ENCODE measurements around the gene NCBP2. TPM values are rescaled to one million over a fixed set of nuclear protein-coding genes. Genes with fewer than 3 reads are reported as not detected.

NCBP2 gene
- total RNA-seq, 1 experiment from 2014 or later, result 94.8 TPM

GRCh38 chr3:196969660-196970546 lies 27.6 kb upstream of the NCBP2 start:
- peak; percentile 43 for DNase-seq (ENCODE audit: low read depth, low spot score)
- in situ Hi-C loops (cut with HindIII; ENCODE audit: low pct_unique_long_range_greater_than_20kb, low sequenced_read_pairs), result no loop called here

- in situ Hi-C loops (cut with HindIII; ENCODE audit: low pct_unique_long_range_greater_than_20kb, low sequenced_read_pairs), result no loop called here
- no peak for DNase-seq (ENCODE audit: low read depth, low spot score)
Observed at GRCh38 chr3:196969134-196969659, 26.9 kb upstream of the NCBP2 start.

GRCh38 chr3:196968233-196969133 lies 26.2 kb upstream of the NCBP2 start, which contains the start of gene PIGZ:
PIGZ (minus strand) TSS chr3:196968833; CDS start chr3:196952031, 16,802 bp downstream.
- no peak for DNase-seq (ENCODE audit: low read depth, low spot score)
- in situ Hi-C loops (cut with HindIII; ENCODE audit: low pct_unique_long_range_greater_than_20kb, low sequenced_read_pairs), result no loop called here

GRCh38 chr3:196967412-196968232 lies 25.3 kb upstream of the NCBP2 start:
- no peak for DNase-seq (ENCODE audit: low read depth, low spot score)
- in situ Hi-C loops (cut with HindIII; ENCODE audit: low pct_unique_long_range_greater_than_20kb, low sequenced_read_pairs), result no loop called here

GRCh38 chr3:196966526-196967401 lies 24.4 kb upstream of the NCBP2 start:
- in situ Hi-C loops (cut with HindIII; ENCODE audit: low pct_unique_long_range_greater_than_20kb, low sequenced_read_pairs), result no loop called here

GRCh38 chr3:196965804-196966173 lies 23.5 kb upstream of the NCBP2 start:
- in situ Hi-C loops (cut with HindIII; ENCODE audit: low pct_unique_long_range_greater_than_20kb, low sequenced_read_pairs), result no loop called here

More at GRCh38 chr3:196966526-196967401, 24.4 kb upstream of the NCBP2 start:
- no peak for DNase-seq (ENCODE audit: low read depth, low spot score)

GRCh38 chr3:196965112-196965803 lies 22.9 kb upstream of the NCBP2 start:
- no peak for DNase-seq (ENCODE audit: low read depth, low spot score)
- in situ Hi-C loops (cut with HindIII; ENCODE audit: low pct_unique_long_range_greater_than_20kb, low sequenced_read_pairs), result no loop called here

More at GRCh38 chr3:196965804-196966173, 23.5 kb upstream of the NCBP2 start:
- DNase-seq (ENCODE audit: low read depth, low spot score), result no peak

GRCh38 chr3:196963631-196963953 lies 21.3 kb upstream of the NCBP2 start:
- in situ Hi-C loops (cut with HindIII; ENCODE audit: low pct_unique_long_range_greater_than_20kb, low sequenced_read_pairs), result no loop called here

GRCh38 chr3:196962930-196963630 lies 20.8 kb upstream of the NCBP2 start:
- in situ Hi-C loops (cut with HindIII; ENCODE audit: low pct_unique_long_range_greater_than_20kb, low sequenced_read_pairs), result no loop called here
- no peak for DNase-seq (ENCODE audit: low read depth, low spot score)

More at GRCh38 chr3:196963631-196963953, 21.3 kb upstream of the NCBP2 start:
- no peak for DNase-seq (ENCODE audit: low read depth, low spot score)

- no peak for DNase-seq (ENCODE audit: low read depth, low spot score)
- in situ Hi-C loops (cut with HindIII; ENCODE audit: low pct_unique_long_range_greater_than_20kb, low sequenced_read_pairs), result no loop called here
Observed at GRCh38 chr3:196962108-196962929, 20.0 kb upstream of the NCBP2 start.

- no peak for DNase-seq (ENCODE audit: low read depth, low spot score)
- in situ Hi-C loops (cut with HindIII; ENCODE audit: low pct_unique_long_range_greater_than_20kb, low sequenced_read_pairs), result no loop called here
Observed at GRCh38 chr3:196954832-196955231, 12.5 kb upstream of the NCBP2 start.

GRCh38 chr3:196951371-196951770 lies 9.0 kb upstream of the NCBP2 start:
- peak; percentile 38 for DNase-seq (ENCODE audit: low read depth, low spot score)
- in situ Hi-C loops (cut with HindIII; ENCODE audit: low pct_unique_long_range_greater_than_20kb, low sequenced_read_pairs), result no loop called here

GRCh38 chr3:196949750-196950149 lies 7.4 kb upstream of the NCBP2 start:
- in situ Hi-C loops (cut with HindIII; ENCODE audit: low pct_unique_long_range_greater_than_20kb, low sequenced_read_pairs), result no loop called here
- DNase-seq (ENCODE audit: low read depth, low spot score), result no peak

- no peak for DNase-seq (ENCODE audit: low read depth, low spot score)
- in situ Hi-C loops (cut with HindIII; ENCODE audit: low pct_unique_long_range_greater_than_20kb, low sequenced_read_pairs), result no loop called here
Observed at GRCh38 chr3:196949285-196949619, 6.9 kb upstream of the NCBP2 start.
